Karpas-422 (cell line): ENCODE measurements around the gene APEX1. TPM values are rescaled to one million over a fixed set of nuclear protein-coding genes. Genes with fewer than 3 reads are reported as not detected.

ENCODE experiments used
- DNase-seq: peaks from one replicate; pipeline ENCODE4 v3.0.0-alpha.2; 2015
- H2AFZ ChIP-seq: fragments of 200-600 bp; sonication (generic); 2 replicates; pipeline ENCODE4 v1.6.1; 2014; ENCODE audit warnings: antibody characterized with exemption, low read length, mixed read lengths
- H3K27ac ChIP-seq: fragments of 200-600 bp; sonication (generic); 2 replicates; pipeline ENCODE4 v1.5.1; 2014; ENCODE audit warnings: mild to moderate bottlenecking, low read length, moderate library complexity
- H3K27me3 ChIP-seq: fragments of 200-600 bp; sonication (generic); 2 replicates; pipeline ENCODE4 v1.6.1; 2014; ENCODE audit warnings: low read length, mixed read lengths
- H3K36me3 ChIP-seq: fragments of 200-600 bp; sonication (generic); 2 replicates; pipeline ENCODE4 v1.6.1; 2014; ENCODE audit warnings: low read length, mixed read lengths; ENCODE audit not compliant: insufficient read depth
- H3K4me1 ChIP-seq: fragments of 200-600 bp; sonication (generic); 2 replicates; pipeline ENCODE4 v1.6.1; 2014; ENCODE audit warnings: mild to moderate bottlenecking, low read length, mixed read lengths
- H3K4me2 ChIP-seq: fragments of 200-600 bp; sonication (generic); 2 replicates; pipeline ENCODE4 v1.6.1; 2014; ENCODE audit warnings: low read length, low read depth, mild to moderate bottlenecking; ENCODE audit not compliant: poor library complexity, severe bottlenecking
- H3K4me3 ChIP-seq: fragments of 200-600 bp; sonication (generic); 2 replicates; pipeline ENCODE4 v1.5.1; 2014; ENCODE audit warnings: mild to moderate bottlenecking, antibody characterized with exemption, low read length, mixed read lengths
- H3K79me2 ChIP-seq: fragments of 200-600 bp; sonication (generic); 2 replicates; pipeline ENCODE4 v1.6.1; 2014; ENCODE audit warnings: mild to moderate bottlenecking, low read length, mixed read lengths
- H3K9ac ChIP-seq: fragments of 200-600 bp; sonication (generic); 2 replicates; pipeline ENCODE4 v1.6.0; 2014; ENCODE audit warnings: low read length
- H3K9me2 ChIP-seq: fragments of 200-600 bp; sonication (generic), shearing (Covaris generic); replicated peaks from 2 replicates; pipeline ENCODE4 v1.6.0; 2014; ENCODE audit warnings: mild to moderate bottlenecking, low read length, moderate library complexity; ENCODE audit not compliant: insufficient read depth
- H3K9me3 ChIP-seq: fragments of 300-700, 200-600 bp; sonication (generic); 2 replicates; pipeline ENCODE4 v1.6.1; 2014; ENCODE audit warnings: low read length, mixed read lengths
- H4K20me1 ChIP-seq: fragments of 200-600 bp; sonication (generic); 2 replicates; pipeline ENCODE4 v1.6.1; 2014; ENCODE audit warnings: mild to moderate bottlenecking, antibody characterized with exemption, low read length, low read depth; ENCODE audit not compliant: insufficient read depth
- total RNA-seq: library from RNA; depleted of rRNA; stranded (reverse); fragments of >200 nt; shearing (Covaris generic); gene quantifications from 2 replicates; pipeline ENCODE4 v1.2.3, GENCODE V29; 2014; ENCODE audit warnings: low replicate concordance

APEX1 gene
- total RNA-seq, 1 experiment from 2014 or later: 97.8 TPM

DNA sequence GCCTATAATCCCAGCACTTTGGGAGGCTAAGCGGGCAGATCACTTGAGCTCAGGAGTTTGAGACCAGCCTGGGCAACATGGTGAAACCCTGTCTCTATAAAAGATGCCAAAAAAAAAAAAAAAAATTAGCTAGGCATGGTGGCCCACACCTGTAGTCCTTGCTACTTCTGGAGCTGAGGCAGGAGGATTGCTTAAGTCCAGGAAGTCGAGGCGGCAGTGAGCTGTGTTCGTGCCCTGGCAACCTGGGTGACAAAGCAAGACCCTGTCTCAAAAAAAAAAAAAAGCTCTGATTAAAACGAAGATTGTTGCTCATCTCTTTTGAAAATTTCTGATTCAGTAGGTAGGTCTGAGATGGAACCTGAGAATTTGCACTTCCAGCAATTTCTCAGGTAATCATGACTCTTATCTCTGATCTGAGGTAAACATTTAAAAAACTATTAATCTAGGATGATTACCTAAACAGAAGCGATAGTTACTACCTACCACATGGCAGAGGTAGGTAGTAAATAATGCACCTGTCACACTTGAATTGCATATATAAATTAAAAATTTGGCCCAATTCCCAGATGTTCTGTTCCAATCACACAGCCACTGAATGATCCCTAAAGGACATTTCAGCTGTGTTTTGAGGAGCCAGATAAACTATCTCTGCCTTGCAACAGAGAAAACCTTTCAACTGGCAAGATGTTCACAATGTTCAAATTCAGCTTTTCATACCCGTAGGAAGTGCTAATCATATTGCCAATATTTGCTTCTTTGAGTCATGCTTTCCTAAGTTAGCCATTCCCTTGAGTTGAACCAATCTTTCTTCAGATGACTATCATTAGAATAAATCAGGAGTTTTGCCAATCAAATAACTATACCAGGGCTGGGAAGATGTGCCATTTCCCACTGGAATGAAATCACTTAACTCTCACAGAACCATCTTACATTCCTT is 37.5 kb upstream of the APEX1 start:
- Histone ChIP-seq H4K20me1 (no peaks in the 10 kb centered on the region), H3K4me3 (no peak overlapping the region), H3K27me3 (no peaks in the 10 kb centered on the region), H3K27ac (no peak overlapping the region), H3K4me1 (peaks cover 13% of the 10 kb centered on the region), H3K9me2 (no peaks in the 10 kb centered on the region), H3K4me2 (no peak overlapping the region), H3K36me3 (no peaks in the 10 kb centered on the region), H3K79me2 (peaks cover 6% of the 10 kb centered on the region; the same call in 1 of the 2 replicates), H2AFZ (no peak overlapping the region), H3K9ac (no peak overlapping the region), H3K9me3 (no peaks in the 10 kb centered on the region)
- DNase-seq: no peak

DNA sequence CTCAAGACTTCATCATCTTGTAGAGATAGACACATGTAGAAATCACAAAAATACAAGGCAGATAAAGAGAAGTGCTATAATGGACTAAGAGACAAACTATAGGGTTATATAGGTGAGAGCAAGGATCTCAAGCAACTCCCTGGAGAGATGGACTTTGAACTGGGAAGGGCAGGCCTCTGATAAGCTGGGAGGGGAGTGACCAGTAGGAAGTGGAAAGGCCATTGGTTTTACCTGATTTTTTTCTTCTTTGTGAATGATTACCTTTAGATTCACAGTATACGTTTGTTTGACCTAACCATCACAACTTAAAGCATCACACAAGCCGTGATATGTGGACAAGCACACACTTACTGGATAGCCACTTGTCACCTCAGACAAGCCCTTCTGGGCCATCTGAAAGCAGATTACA is 36.5 kb upstream of the APEX1 start:
- Histone ChIP-seq H3K79me2 (no peaks in the 10 kb centered on the region), H3K9ac (no peak overlapping the region), H4K20me1 (no peaks in the 10 kb centered on the region), H3K4me1 (peaks cover 12% of the 10 kb centered on the region), H3K9me3 (no peaks in the 10 kb centered on the region), H3K27ac (no peak overlapping the region), H3K4me2 (no peak overlapping the region), H3K4me3 (no peak overlapping the region), H3K36me3 (no peaks in the 10 kb centered on the region), H3K27me3 (no peaks in the 10 kb centered on the region), H2AFZ (no peak overlapping the region), H3K9me2 (no peaks in the 10 kb centered on the region)
- no peak for DNase-seq

- H3K9me3 ChIP-seq: no peaks in the 10 kb centered on the region
- H3K27me3 ChIP-seq: no peaks in the 10 kb centered on the region
- H3K4me3 ChIP-seq: no peak overlapping the region
- no peaks in the 10 kb centered on the region for H3K36me3 ChIP-seq
- peaks cover 3% of the 10 kb centered on the region for H3K4me1 ChIP-seq
- H3K79me2 ChIP-seq: no peaks in the 10 kb centered on the region
- H3K4me2 ChIP-seq: no peak overlapping the region
- no peak for DNase-seq
- H3K9ac ChIP-seq: no peak overlapping the region
- H3K27ac ChIP-seq: no peak overlapping the region
- H4K20me1 ChIP-seq: no peaks in the 10 kb centered on the region
- H2AFZ ChIP-seq: no peak overlapping the region
- no peaks in the 10 kb centered on the region for H3K9me2 ChIP-seq
These were observed 35.6 kb upstream of the APEX1 start for GRCh38 chr14:20419419-20419818.

GRCh38 chr14:20421267-20421666 is 33.8 kb upstream of the APEX1 start:
- H2AFZ ChIP-seq: no peak overlapping the region
- DNase-seq: no peak

GRCh38 chr14:20422886-20423285 is 32.1 kb upstream of the APEX1 start:
- Histone ChIP-seq H3K27me3 (no peaks in the 10 kb centered on the region), H3K9me2 (no peaks in the 10 kb centered on the region), H4K20me1 (no peaks in the 10 kb centered on the region), H3K79me2 (no peaks in the 10 kb centered on the region), H3K4me1 (peaks cover 9% of the 10 kb centered on the region), H3K27ac (no peak overlapping the region), H3K4me3 (no peak overlapping the region), H3K9ac (no peak overlapping the region), H3K4me2 (no peak overlapping the region), H3K9me3 (no peaks in the 10 kb centered on the region), H3K36me3 (no peaks in the 10 kb centered on the region), H2AFZ (no peak overlapping the region)
- DNase-seq: no peak

More at GRCh38 chr14:20421267-20421666, 33.8 kb upstream of the APEX1 start:
- no peaks in the 10 kb centered on the region for H3K27me3 ChIP-seq
- H3K36me3 ChIP-seq: no peaks in the 10 kb centered on the region
- H4K20me1 ChIP-seq: no peaks in the 10 kb centered on the region
- no peaks in the 10 kb centered on the region for H3K79me2 ChIP-seq
- H3K4me3 ChIP-seq: no peak overlapping the region
- no peak overlapping the region for H3K9ac ChIP-seq
- H3K9me3 ChIP-seq: no peaks in the 10 kb centered on the region
- no peak overlapping the region for H3K27ac ChIP-seq
- H3K9me2 ChIP-seq: no peaks in the 10 kb centered on the region
- H3K4me2 ChIP-seq: no peak overlapping the region
- 0 out of 2 replicates have a peak, but pooled peaks cover 2% of the 10 kb centered on the region for H3K4me1 ChIP-seq

DNA sequence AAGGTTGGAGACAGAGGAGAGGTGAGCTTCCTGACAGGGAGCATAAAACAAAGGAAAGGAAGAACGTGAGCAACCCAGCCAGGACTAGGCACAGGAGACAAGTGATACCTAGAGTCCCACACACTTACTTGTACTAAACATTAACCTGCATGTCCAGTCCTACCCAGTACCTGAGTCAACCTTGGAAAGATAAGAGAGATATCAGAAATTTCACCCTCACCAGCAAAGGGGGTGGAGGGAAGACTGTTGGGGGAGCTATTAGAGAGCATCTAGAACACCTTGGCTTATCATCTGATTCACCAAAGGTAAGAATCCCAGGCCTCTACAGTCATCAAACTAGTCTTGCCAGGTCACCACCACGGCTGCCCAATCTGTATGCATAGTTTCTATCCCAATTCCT is 30.2 kb upstream of the APEX1 start:
- no peaks in the 10 kb centered on the region for H4K20me1 ChIP-seq
- no peak overlapping the region for H3K4me2 ChIP-seq
- H3K27me3 ChIP-seq: no peaks in the 10 kb centered on the region
- no peaks in the 10 kb centered on the region for H3K9me3 ChIP-seq
- peaks cover 15% of the 10 kb centered on the region for H3K4me1 ChIP-seq
- no peak overlapping the region for H2AFZ ChIP-seq
- no peak overlapping the region for H3K27ac ChIP-seq
- no peaks in the 10 kb centered on the region for H3K9me2 ChIP-seq
- no peak overlapping the region for H3K4me3 ChIP-seq
- no peak for DNase-seq
- H3K36me3 ChIP-seq: no peaks in the 10 kb centered on the region
- no peak overlapping the region for H3K9ac ChIP-seq
- H3K79me2 ChIP-seq: no peaks in the 10 kb centered on the region

GRCh38 chr14:20427231-20428009 is 27.6 kb upstream of the APEX1 start:
- no peak overlapping the region for H3K27ac ChIP-seq
- peaks cover 13% of the 10 kb centered on the region for H3K4me1 ChIP-seq
- no peaks in the 10 kb centered on the region for H3K36me3 ChIP-seq
- H3K4me2 ChIP-seq: peak overlapping the region; percentile 38
- H2AFZ ChIP-seq: peak overlapping the region; percentile 83; the same call in 1 of the 2 replicates
- no peaks in the 10 kb centered on the region for H3K9me2 ChIP-seq
- no peaks in the 10 kb centered on the region for H3K9me3 ChIP-seq
- no peaks in the 10 kb centered on the region for H3K27me3 ChIP-seq
- no peak overlapping the region for H3K4me3 ChIP-seq
- peak overlapping the region; percentile 45 for H3K9ac ChIP-seq
- peak; percentile 62 for DNase-seq
- no peaks in the 10 kb centered on the region for H3K79me2 ChIP-seq
- H4K20me1 ChIP-seq: no peaks in the 10 kb centered on the region

DNA sequence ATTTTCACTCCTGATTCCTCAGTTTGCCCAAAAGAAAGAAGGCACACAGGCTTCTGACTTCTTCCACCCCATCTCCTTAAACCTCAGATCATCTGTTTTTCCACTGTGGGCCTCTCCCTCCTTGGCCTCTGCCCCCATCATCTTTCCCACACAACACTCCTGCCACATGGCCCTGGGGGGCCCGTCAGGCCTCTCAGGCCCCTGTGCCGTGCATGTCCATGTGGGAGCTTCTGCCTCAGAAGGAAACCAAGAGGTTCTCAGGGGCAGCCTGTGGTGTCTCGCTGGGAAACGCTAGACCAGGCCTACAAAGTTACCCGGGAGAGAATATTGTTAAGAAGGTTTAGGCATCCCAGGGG is 27.0 kb upstream of the APEX1 start:
- DNase-seq: no peak
- Histone ChIP-seq H3K27me3 (no peaks in the 10 kb centered on the region), H3K4me3 (no peak overlapping the region), H2AFZ (peak overlapping the region; percentile 83), H3K9me2 (no peaks in the 10 kb centered on the region), H3K79me2 (no peaks in the 10 kb centered on the region), H3K27ac (no peak overlapping the region), H3K4me1 (peaks cover 13% of the 10 kb centered on the region), H4K20me1 (no peaks in the 10 kb centered on the region), H3K36me3 (no peaks in the 10 kb centered on the region), H3K4me2 (peak overlapping the region; percentile 38), H3K9me3 (no peaks in the 10 kb centered on the region), H3K9ac (peak overlapping the region; percentile 45)
